ENCODE data around the gene PRAMEF1.
"Not testable (repeated sequence)": the region's sequence is repeated elsewhere in the genome, so short reads cannot be mapped to it uniquely, and the experiment has no call there.

DNA sequence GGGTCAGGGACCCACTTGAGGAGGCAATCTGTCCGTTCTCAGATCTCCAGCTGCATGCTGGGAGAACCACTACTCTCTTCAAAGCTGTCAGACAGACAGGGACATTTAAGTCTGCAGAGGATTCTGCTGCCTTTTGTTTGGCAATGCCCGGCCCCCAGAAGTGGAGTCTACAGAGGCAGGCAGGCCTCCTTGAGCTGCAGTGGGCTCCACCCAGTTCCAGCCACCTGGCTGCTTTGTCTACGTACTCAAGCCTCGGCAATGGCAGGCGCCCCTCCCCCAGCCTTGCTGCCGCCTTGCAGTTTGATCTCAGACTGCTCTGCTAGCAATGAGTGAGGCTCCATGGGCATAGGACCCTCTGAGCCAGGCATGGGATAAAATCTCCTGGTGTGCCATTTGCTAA, 27.9 kb downstream of the PRAMEF1 start:
- TF ChIP-seq, protein P1, sequence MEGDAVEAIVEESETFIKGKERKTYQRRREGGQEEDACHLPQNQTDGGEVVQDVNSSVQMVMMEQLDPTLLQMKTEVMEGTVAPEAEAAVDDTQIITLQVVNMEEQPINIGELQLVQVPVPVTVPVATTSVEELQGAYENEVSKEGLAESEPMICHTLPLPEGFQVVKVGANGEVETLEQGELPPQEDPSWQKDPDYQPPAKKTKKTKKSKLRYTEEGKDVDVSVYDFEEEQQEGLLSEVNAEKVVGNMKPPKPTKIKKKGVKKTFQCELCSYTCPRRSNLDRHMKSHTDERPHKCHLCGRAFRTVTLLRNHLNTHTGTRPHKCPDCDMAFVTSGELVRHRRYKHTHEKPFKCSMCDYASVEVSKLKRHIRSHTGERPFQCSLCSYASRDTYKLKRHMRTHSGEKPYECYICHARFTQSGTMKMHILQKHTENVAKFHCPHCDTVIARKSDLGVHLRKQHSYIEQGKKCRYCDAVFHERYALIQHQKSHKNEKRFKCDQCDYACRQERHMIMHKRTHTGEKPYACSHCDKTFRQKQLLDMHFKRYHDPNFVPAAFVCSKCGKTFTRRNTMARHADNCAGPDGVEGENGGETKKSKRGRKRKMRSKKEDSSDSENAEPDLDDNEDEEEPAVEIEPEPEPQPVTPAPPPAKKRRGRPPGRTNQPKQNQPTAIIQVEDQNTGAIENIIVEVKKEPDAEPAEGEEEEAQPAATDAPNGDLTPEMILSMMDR (conservative IDR thresholded peaks at IDR 0.05), result not testable (repeated sequence)
- not testable (repeated sequence) for TF ChIP-seq ZFX (IDR thresholded peaks at IDR 0.05)
